MM.1S (cell line): ENCODE data around the gene GGPS1.
"Not testable (repeated sequence)": the region's sequence is repeated elsewhere in the genome, so short reads cannot be mapped to it uniquely, and the experiment has no call there.

Experiments
- DNase-seq: peaks from one replicate; pipeline ENCODE4 v3.0.0-alpha.2; 2015
- H2AFZ ChIP-seq: fragments of 300-600 bp; sonication (generic); 2 replicates; pipeline ENCODE4 v1.6.0; 2016; ENCODE audit warnings: antibody characterized with exemption, low read length
- H3F3A ChIP-seq: fragments of 300-600 bp; sonication (generic); 2 replicates; pipeline ENCODE4 v1.6.1; 2016; ENCODE audit warnings: mild to moderate bottlenecking, antibody characterized with exemption, low read length, moderate library complexity, mixed read lengths; ENCODE audit not compliant: insufficient read depth
- H3K27ac ChIP-seq: fragments of 300-600 bp; sonication (generic); 2 replicates; pipeline ENCODE4 v1.5.1; 2016; ENCODE audit warnings: mild to moderate bottlenecking, low read length
- H3K27me3 ChIP-seq: fragments of 300-600 bp; sonication (generic); replicated peaks from 2 replicates; pipeline ENCODE4 v1.6.0; 2016; ENCODE audit warnings: low read length; ENCODE audit not compliant: insufficient read depth
- H3K36me3 ChIP-seq: fragments of 300-600 bp; sonication (generic); replicated peaks from 2 replicates; pipeline ENCODE4 v1.6.1; 2016; ENCODE audit warnings: mild to moderate bottlenecking, low read length, mixed read lengths; ENCODE audit not compliant: insufficient read depth
- H3K4me1 ChIP-seq: fragments of 300-600 bp; sonication (generic); 2 replicates; pipeline ENCODE4 v1.6.1; 2016; ENCODE audit warnings: low read length, mixed read lengths
- H3K4me2 ChIP-seq: fragments of 300-600 bp; sonication (generic); 2 replicates; pipeline ENCODE4 v1.6.0; 2016; ENCODE audit warnings: low read depth, low read length
- H3K4me3 ChIP-seq: fragments of 300-600 bp; sonication (generic); 2 replicates; pipeline ENCODE4 v1.5.1; 2016; ENCODE audit warnings: low read length, mixed read lengths
- H3K79me2 ChIP-seq: fragments of 300-600 bp; sonication (generic); 2 replicates; pipeline ENCODE4 v1.6.1; 2016; ENCODE audit warnings: mixed run types, low read length, mixed read lengths
- H3K9ac ChIP-seq: fragments of 300-600 bp; sonication (generic); 2 replicates; pipeline ENCODE4 v1.6.1; 2016; ENCODE audit warnings: low read length, mixed read lengths
- H3K9me2 ChIP-seq: fragments of 300-600 bp; sonication (generic); replicated peaks from 2 replicates; pipeline ENCODE4 v1.6.1; 2016; ENCODE audit warnings: mild to moderate bottlenecking, low read length, mixed read lengths; ENCODE audit not compliant: insufficient read depth
- H3K9me3 ChIP-seq: fragments of 300-600 bp; sonication (generic); replicated peaks from 2 replicates; pipeline ENCODE4 v1.6.1; 2016; ENCODE audit warnings: mild to moderate bottlenecking, low read length, mixed read lengths; ENCODE audit not compliant: insufficient read depth
- H4K20me1 ChIP-seq: fragments of 300-600 bp; sonication (generic); 2 replicates; pipeline ENCODE4 v1.6.1; 2016; ENCODE audit warnings: mild to moderate bottlenecking, low read length, moderate library complexity, mixed read lengths; ENCODE audit not compliant: insufficient read depth
- CTCF ChIP-seq: fragments of 300-600 bp; sonication (generic); IDR thresholded peaks from 2 replicates; pipeline ENCODE4 v1.5.1; 2016; ENCODE audit warnings: antibody characterized with exemption, low read length, mixed read lengths
- EZH2 ChIP-seq: fragments of 300-600 bp; sonication (generic); optimal IDR thresholded peaks from 2 replicates; pipeline ENCODE3; 2017; ENCODE audit warnings: low read depth, mild to moderate bottlenecking, antibody characterized with exemption, low read length, mixed read lengths
- EZH2phosphoT487 ChIP-seq: fragments of 300-600 bp; sonication (generic); IDR thresholded peaks from 2 replicates; pipeline ENCODE4 v1.6.1; 2018; ENCODE audit warnings: antibody characterized with exemption, low read length

The GGPS1 gene

GRCh38 chr1:235280467-235280866 is 47.9 kb upstream of the GGPS1 start:
- H2AFZ ChIP-seq, result no peak overlapping the region
- no peak overlapping the region for H3K4me3 ChIP-seq
- no peaks in the 10 kb centered on the region for H3K36me3 ChIP-seq
- H3K9me3 ChIP-seq, result no peaks in the 10 kb centered on the region
- H3K27ac ChIP-seq, result no peak overlapping the region
- no peaks in the 10 kb centered on the region for H3F3A ChIP-seq
- 0 out of 2 replicates have a peak, but pooled peaks cover 18% of the 10 kb centered on the region for H4K20me1 ChIP-seq
- no peaks in the 10 kb centered on the region for H3K9me2 ChIP-seq
- TF ChIP-seq CTCF (no peak), EZH2 (no peak), EZH2phosphoT487 (no peak)
- no peaks in the 10 kb centered on the region for H3K4me1 ChIP-seq
- no peaks in the 10 kb centered on the region for H3K27me3 ChIP-seq
- DNase-seq, result no peak
- H3K79me2 ChIP-seq, result peaks cover 93% of the 10 kb centered on the region
- H3K4me2 ChIP-seq, result no peak overlapping the region
- H3K9ac ChIP-seq, result no peak overlapping the region

GRCh38 chr1:235283636-235284035 is 44.7 kb upstream of the GGPS1 start:
- not testable (repeated sequence) for H3K9me2 ChIP-seq, H3K4me3 ChIP-seq, H3K27ac ChIP-seq, H3K9me3 ChIP-seq, H2AFZ ChIP-seq, H3K4me1 ChIP-seq, H3K27me3 ChIP-seq, DNase-seq, H3K4me2 ChIP-seq, H3K9ac ChIP-seq, H3K36me3 ChIP-seq, H3F3A ChIP-seq
- H3K79me2 ChIP-seq, result peaks cover 96% of the 10 kb centered on the region
- peaks cover 28% of the 10 kb centered on the region for H4K20me1 ChIP-seq

- Histone ChIP-seq H4K20me1 (peaks cover 29% of the 10 kb centered on the region), H3K79me2 (peaks cover 96% of the 10 kb centered on the region)
- DNase-seq, result no peak
Observed at GRCh38 chr1:235284231-235284769, 44.1 kb upstream of the GGPS1 start.

More at GRCh38 chr1:235284231-235284769, 44.1 kb upstream of the GGPS1 start:
- no peaks in the 10 kb centered on the region for H3K4me1 ChIP-seq
- no peak overlapping the region for H3K4me3 ChIP-seq
- no peaks in the 10 kb centered on the region for H3K9me2 ChIP-seq
- no peak overlapping the region for H3K4me2 ChIP-seq
- H3K36me3 ChIP-seq, result no peaks in the 10 kb centered on the region
- H3K27me3 ChIP-seq, result no peaks in the 10 kb centered on the region
- no peaks in the 10 kb centered on the region for H3F3A ChIP-seq
- no peak overlapping the region for H2AFZ ChIP-seq
- H3K27ac ChIP-seq, result no peak overlapping the region
- no peak for TF ChIP-seq CTCF
- no peak for TF ChIP-seq EZH2
- TF ChIP-seq EZH2phosphoT487, result no peak
- H3K9ac ChIP-seq, result no peak overlapping the region
- no peaks in the 10 kb centered on the region for H3K9me3 ChIP-seq
